Smooth muscle cell (in vitro differentiated cells): Measurements from ENCODE around the gene SEMA5A. TPM values are rescaled to one million over a fixed set of nuclear protein-coding genes. Genes with fewer than 3 reads are reported as not detected.

Source experiments
- DNase-seq: peaks from one replicate; lab custom pipeline; 2025; ENCODE audit not compliant: unreplicated experiment; lab: John Stamatoyannopoulos, UW
- H2AFZ ChIP-seq: fragments of 200-600 bp; sonication (generic); 2 replicates; pipeline ENCODE4 v1.6.0; 2016; ENCODE audit warnings: antibody characterized with exemption, low read depth, mild to moderate bottlenecking
- H3F3A ChIP-seq: fragments of 200-600 bp; sonication (generic); 2 replicates; pipeline ENCODE4 v1.6.0; 2017; ENCODE audit warnings: antibody characterized with exemption, low read depth
- H3K27ac ChIP-seq: fragments of 200-600 bp; sonication (generic); 2 replicates; pipeline ENCODE4 v1.5.1; 2016; ENCODE audit warnings: low read depth, mild to moderate bottlenecking
- H3K27me3 ChIP-seq: fragments of 200-600 bp; sonication (generic); 2 replicates; pipeline ENCODE4 v1.6.1; 2016; ENCODE audit warnings: low read depth, mild to moderate bottlenecking
- H3K36me3 ChIP-seq: fragments of 200-600 bp; sonication (generic); 2 replicates; pipeline ENCODE4 v1.5.1; 2016; ENCODE audit warnings: low read depth
- H3K4me1 ChIP-seq: fragments of 200-600 bp; sonication (generic); 2 replicates; pipeline ENCODE4 v1.5.1; 2016; ENCODE audit warnings: low read depth
- H3K4me2 ChIP-seq: fragments of 200-600 bp; sonication (generic); 2 replicates; pipeline ENCODE4 v1.6.0; 2016; ENCODE audit warnings: mild to moderate bottlenecking
- H3K4me3 ChIP-seq: fragments of 200-600 bp; sonication (generic); 2 replicates; pipeline ENCODE4 v1.5.1; 2016; ENCODE audit warnings: mild to moderate bottlenecking
- H3K79me2 ChIP-seq: fragments of 200-600 bp; sonication (generic); 2 replicates; pipeline ENCODE4 v1.6.0; 2016; ENCODE audit warnings: low read depth, mild to moderate bottlenecking
- H3K9ac ChIP-seq: fragments of 200-600 bp; sonication (generic); 2 replicates; pipeline ENCODE4 v1.6.0; 2016; ENCODE audit warnings: low read depth
- H3K9me3 ChIP-seq: fragments of 200-600 bp; sonication (generic); replicated peaks from 2 replicates; pipeline ENCODE4 v1.5.1; 2016; ENCODE audit warnings: low read depth
- H4K20me1 ChIP-seq: fragments of 200-600 bp; sonication (generic); 2 replicates; pipeline ENCODE4 v1.6.0; 2016; ENCODE audit warnings: low read depth
- WGBS: methylation state at CpG from one replicate; pipeline ENCODE4 v1.1.7; 2016; ENCODE audit warnings: low lambda C conversion rate; 5-methylcytosine and 5-hydroxymethylcytosine counted together
- polyA plus RNA-seq: library from polyadenylated mRNA; unstranded; fragments of >200 nt; fragmentation: Nextera tagmentation; extraction: Ambion mirVana; gene quantifications from 2 replicates; pipeline ENCODE4 v1.2.1, GENCODE V29; 2016
- total RNA-seq: library from RNA; depleted of rRNA; stranded (reverse); fragments of >200 nt; gene quantifications from 2 replicates; pipeline ENCODE4 v1.2.3, GENCODE V29; 2014
- TF ChIP-seq, protein P1 (sequence below): fragments of 200-600 bp; sonication (generic); IDR thresholded peaks from 2 replicates; pipeline ENCODE4 v1.5.1; 2017; ENCODE audit warnings: borderline replicate concordance, mild to moderate bottlenecking, antibody characterized with exemption; ENCODE audit not compliant: insufficient read depth, poor library complexity, severe bottlenecking

The SEMA5A gene
- total and polyA plus RNA-seq, 2 experiments from 2014 or later = 21.6 to 65.1 TPM

DNA sequence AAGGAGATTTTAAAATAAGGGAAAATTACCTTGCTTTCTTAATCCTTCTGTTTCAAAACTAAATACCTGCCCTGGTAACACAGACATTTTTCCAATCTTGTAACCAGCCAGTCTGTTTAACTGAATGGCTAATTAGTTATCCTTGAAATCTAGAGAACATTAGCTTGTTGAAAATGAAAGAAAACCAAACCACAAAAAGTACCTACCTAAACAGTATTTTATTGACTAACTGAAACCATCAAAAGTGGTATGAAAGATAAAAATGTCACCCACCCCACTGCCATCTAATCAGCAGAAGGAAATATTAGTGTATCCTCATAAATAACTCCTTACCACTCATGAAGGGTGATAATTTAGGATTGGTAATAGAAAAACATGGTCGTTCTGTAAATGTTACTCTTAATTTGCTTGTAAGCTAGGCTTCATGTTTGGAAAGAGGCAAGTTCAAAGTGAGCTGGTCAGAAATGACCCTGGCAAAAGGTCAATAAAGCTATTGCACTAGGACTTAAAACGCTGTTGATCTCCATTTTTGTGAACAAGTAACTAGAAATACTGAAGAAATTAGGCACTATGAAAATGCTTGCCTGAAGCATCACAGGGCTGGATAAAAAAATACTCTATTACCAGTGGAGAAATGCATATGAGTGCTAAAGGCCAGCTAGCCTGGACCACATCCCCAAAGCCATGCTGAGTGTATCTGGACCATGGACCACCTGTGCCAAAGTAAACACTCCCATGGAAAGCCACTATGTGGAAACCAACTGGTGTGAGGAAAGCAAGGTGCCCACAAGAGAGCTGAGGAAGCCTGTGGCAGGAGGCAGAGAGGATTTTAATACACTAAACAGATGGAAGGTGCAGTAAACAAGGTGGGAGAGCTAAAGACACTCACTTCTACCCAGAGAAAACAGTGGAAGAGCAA lies 8.4 kb downstream of the SEMA5A start:
- 90% methylated on average over 2 of the region's 2 CpGs for WGBS

DNA sequence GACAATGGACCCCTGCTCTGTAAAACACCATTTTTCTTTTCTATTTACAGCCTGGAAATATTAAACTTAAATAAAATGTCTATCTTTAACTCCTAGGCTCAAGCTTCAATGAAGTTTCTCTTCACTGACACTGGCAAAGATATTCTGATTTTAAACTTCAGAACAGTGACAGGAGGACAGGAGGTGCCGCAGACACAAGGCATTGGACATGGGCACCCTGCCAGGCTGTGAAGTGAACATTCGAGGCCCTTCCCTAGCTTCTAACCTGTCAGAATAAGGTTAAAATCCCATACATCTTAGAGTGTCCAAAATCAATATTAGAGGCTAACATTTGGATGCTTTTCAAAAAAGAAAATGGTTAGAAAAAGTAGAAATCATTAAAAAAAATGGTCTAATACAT lies 9.2 kb downstream of the SEMA5A start:
- Histone ChIP-seq H3K4me3 (no peak overlapping the region), H2AFZ (no peak overlapping the region), H4K20me1 (peaks cover 36% of the 10 kb centered on the region), H3K9me3 (no peaks in the 10 kb centered on the region), H3K4me1 (peaks cover 17% of the 10 kb centered on the region), H3K9ac (no peak overlapping the region), H3F3A (no peaks in the 10 kb centered on the region), H3K4me2 (no peak overlapping the region), H3K27me3 (no peaks in the 10 kb centered on the region), H3K79me2 (peaks cover 74% of the 10 kb centered on the region), H3K36me3 (no peaks in the 10 kb centered on the region), H3K27ac (no peak overlapping the region)
- TF ChIP-seq, protein P1, sequence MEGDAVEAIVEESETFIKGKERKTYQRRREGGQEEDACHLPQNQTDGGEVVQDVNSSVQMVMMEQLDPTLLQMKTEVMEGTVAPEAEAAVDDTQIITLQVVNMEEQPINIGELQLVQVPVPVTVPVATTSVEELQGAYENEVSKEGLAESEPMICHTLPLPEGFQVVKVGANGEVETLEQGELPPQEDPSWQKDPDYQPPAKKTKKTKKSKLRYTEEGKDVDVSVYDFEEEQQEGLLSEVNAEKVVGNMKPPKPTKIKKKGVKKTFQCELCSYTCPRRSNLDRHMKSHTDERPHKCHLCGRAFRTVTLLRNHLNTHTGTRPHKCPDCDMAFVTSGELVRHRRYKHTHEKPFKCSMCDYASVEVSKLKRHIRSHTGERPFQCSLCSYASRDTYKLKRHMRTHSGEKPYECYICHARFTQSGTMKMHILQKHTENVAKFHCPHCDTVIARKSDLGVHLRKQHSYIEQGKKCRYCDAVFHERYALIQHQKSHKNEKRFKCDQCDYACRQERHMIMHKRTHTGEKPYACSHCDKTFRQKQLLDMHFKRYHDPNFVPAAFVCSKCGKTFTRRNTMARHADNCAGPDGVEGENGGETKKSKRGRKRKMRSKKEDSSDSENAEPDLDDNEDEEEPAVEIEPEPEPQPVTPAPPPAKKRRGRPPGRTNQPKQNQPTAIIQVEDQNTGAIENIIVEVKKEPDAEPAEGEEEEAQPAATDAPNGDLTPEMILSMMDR = no peak
- DNase-seq = no peak
- WGBS = 91% methylated on average over 2 of the region's 2 CpGs

More for the DNA sequence above, 8.4 kb downstream of the SEMA5A start:
- TF ChIP-seq, protein P1 = no peak
- Histone ChIP-seq H3K9me3 (no peaks in the 10 kb centered on the region), H3K9ac (no peak overlapping the region), H3K4me1 (peaks cover 17% of the 10 kb centered on the region), H4K20me1 (peaks cover 38% of the 10 kb centered on the region), H3K27me3 (no peaks in the 10 kb centered on the region), H2AFZ (no peak overlapping the region), H3K79me2 (peaks cover 77% of the 10 kb centered on the region), H3F3A (no peaks in the 10 kb centered on the region), H3K27ac (no peak overlapping the region), H3K4me3 (no peak overlapping the region), H3K36me3 (no peaks in the 10 kb centered on the region), H3K4me2 (no peak overlapping the region)
- no peak for DNase-seq

DNA sequence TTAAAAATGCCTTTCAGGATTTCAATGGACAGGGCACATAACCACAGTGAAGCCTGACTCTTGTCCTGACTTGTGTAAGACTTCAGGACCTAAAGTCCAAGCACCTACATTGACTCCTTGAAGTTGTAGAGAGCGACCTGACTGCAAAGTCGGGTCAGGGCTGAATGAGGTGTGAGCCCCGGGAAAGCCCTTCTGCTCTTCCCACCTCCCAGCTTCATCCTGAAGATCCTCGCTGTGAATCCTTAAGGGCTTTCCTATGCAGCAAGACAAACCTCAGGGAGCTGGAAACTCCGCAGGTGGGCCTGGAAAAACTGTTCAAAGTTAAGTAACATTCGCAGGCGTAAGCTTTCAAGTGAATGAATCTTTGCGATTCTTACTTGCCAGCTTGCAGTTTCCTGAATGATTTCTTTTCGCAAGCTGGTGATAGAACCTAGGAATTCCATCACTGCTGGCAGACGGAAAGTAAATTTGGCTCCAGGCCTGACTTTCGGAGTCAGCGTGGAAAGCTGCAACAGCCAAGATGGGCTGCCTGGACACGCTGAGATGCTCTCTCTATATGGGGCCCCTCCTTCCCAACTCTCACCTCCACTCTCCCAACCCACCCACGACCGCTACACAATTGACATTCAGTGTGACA lies 10.9 kb downstream of the SEMA5A start:
- 91% methylated on average over 15 of the region's 15 CpGs for WGBS
- H3F3A ChIP-seq = no peaks in the 10 kb centered on the region
- peaks cover 75% of the 10 kb centered on the region for H3K79me2 ChIP-seq
- H4K20me1 ChIP-seq = peaks cover 40% of the 10 kb centered on the region
- H2AFZ ChIP-seq = no peak overlapping the region
- DNase-seq = no peak
- H3K27ac ChIP-seq = no peak overlapping the region
- no peak overlapping the region for H3K4me2 ChIP-seq
- peaks cover 14% of the 10 kb centered on the region for H3K4me1 ChIP-seq
- H3K36me3 ChIP-seq = no peaks in the 10 kb centered on the region
- H3K9ac ChIP-seq = no peak overlapping the region
- no peaks in the 10 kb centered on the region for H3K9me3 ChIP-seq
- H3K27me3 ChIP-seq = no peaks in the 10 kb centered on the region
- TF ChIP-seq, protein P1 = no peak
- H3K4me3 ChIP-seq = no peak overlapping the region
